HUES48 (cell line): ENCODE measurements around the gene SMARCAL1.
"Not testable (repeated sequence)": the region's sequence is repeated elsewhere in the genome, so short reads cannot be mapped to it uniquely, and the experiment has no call there.

Experiments
- H3K27ac ChIP-seq: one replicate; pipeline ENCODE4 v1.7.0; 2013; ENCODE audit warnings: low read depth, low read length, inconsistent platforms
- H3K27me3 ChIP-seq: 2 replicates; pipeline ENCODE4 v1.6.1; 2013; ENCODE audit warnings: mild to moderate bottlenecking, low read length; ENCODE audit not compliant: control insufficient read depth, insufficient read depth
- H3K36me3 ChIP-seq: 2 replicates; pipeline ENCODE4 v1.6.1; 2013; ENCODE audit warnings: low read length; ENCODE audit not compliant: control insufficient read depth, insufficient read depth
- H3K4me1 ChIP-seq: 2 replicates; pipeline ENCODE4 v1.6.1; 2013; ENCODE audit warnings: mild to moderate bottlenecking, low read length; ENCODE audit not compliant: control insufficient read depth, insufficient read depth
- H3K4me3 ChIP-seq: 2 replicates; pipeline ENCODE4 v1.5.1; 2013; ENCODE audit warnings: mild to moderate bottlenecking, low read depth, low read length
- H3K9ac ChIP-seq: 2 replicates; pipeline ENCODE4 v1.6.1; 2013; ENCODE audit warnings: mild to moderate bottlenecking, low read depth, low read length, moderate library complexity
- H3K9me3 ChIP-seq: 2 replicates; pipeline ENCODE4 v1.6.1; 2013; ENCODE audit warnings: low read length; ENCODE audit not compliant: control insufficient read depth, insufficient read depth

Gene SMARCAL1

DNA sequence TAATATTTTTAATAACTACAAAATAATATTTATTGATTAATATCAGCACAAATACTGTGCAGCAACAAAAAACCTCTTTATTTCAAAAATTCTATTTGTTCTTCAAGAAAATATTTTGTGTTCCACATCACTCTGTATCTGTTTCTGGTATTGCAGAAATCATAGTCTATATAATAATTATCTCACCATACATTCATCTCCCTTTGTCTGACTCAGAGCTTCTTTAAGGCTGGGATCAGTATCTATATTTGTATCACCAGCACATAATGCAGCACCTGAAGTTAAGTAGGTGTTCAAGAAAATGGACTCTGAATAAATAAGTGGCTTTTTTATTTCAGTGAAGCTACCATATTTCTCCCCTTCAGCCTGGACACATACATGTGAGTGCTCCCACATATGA, 38.4 kb upstream of the SMARCAL1 start:
- no peak overlapping the region for H3K9ac ChIP-seq
- H3K4me3 ChIP-seq = no peak overlapping the region
- H3K36me3 ChIP-seq = no peaks in the 10 kb centered on the region
- peaks cover 14% of the 10 kb centered on the region for H3K4me1 ChIP-seq
- H3K27ac ChIP-seq = no peak overlapping the region
- no peaks in the 10 kb centered on the region for H3K9me3 ChIP-seq
- H3K27me3 ChIP-seq = peaks cover 41% of the 10 kb centered on the region

DNA sequence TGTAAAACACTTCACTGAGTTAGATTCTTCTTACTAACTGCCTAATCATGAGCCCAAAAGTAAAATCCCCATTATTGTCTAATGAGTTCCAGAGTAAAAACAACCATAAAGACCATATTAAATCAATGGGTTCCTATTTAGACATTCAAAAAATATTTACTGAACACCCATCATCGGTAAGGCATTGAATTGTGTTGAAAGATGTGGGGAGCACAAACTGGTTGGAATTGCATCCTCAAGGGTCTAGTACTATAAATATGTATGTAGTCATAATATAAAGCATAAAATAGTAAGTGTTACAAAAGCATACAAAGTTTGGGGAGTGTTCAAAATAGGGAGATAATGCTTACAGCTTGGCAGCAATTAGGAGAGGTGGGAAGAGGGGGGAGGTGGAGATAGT, 37.0 kb upstream of the SMARCAL1 start:
- no peaks in the 10 kb centered on the region for H3K9me3 ChIP-seq
- no peak overlapping the region for H3K4me3 ChIP-seq
- H3K27ac ChIP-seq = no peak overlapping the region
- H3K36me3 ChIP-seq = no peaks in the 10 kb centered on the region
- H3K27me3 ChIP-seq = peaks cover 29% of the 10 kb centered on the region
- no peak overlapping the region for H3K9ac ChIP-seq
- H3K4me1 ChIP-seq = peaks cover 13% of the 10 kb centered on the region

DNA sequence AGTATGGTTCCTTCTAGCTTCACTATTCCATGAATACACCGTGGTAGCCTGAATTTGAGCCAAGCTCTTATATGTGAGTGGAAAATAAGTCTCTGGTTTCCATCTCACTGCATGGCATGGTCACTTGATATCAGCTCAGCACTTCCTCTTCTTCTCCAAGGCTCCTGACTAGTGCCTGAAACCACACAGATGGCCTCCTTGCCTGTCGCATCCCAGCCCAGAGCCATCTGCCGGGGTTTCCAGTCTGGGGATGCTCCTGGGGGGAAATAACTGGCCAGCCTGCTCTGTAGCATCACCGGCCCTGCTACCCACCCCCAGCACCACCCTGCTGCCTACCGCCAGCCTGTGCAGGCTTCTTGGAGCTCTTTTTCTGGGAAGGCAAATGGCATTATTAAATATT, 32.3 kb upstream of the SMARCAL1 start:
- Histone ChIP-seq H3K4me3 (no peak overlapping the region), H3K4me1 (no peaks in the 10 kb centered on the region), H3K9me3 (no peaks in the 10 kb centered on the region), H3K27ac (no peak overlapping the region), H3K27me3 (no peaks in the 10 kb centered on the region), H3K9ac (no peak overlapping the region), H3K36me3 (no peaks in the 10 kb centered on the region)

DNA sequence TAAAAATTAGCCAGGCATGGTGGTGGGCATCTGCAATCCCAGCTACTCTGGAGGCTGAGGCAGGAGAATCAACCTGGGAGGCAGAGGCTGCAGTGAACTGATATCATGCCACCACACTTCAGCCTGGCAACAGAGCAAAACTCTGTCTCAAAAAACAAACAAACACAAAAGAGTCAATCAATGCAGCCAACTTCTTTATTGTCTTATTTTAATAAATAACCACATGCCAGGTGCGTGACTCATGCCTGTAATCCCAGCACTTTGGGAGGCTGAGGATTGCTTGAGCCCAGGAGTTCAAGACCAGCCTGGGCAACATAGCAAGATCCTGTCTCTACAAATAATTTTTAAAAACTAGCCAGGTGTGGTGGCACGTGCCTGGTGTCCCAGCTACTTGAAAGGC, 27.9 kb upstream of the SMARCAL1 start:
- H3K27ac ChIP-seq, H3K4me1 ChIP-seq, H3K4me3 ChIP-seq, H3K27me3 ChIP-seq, H3K9ac ChIP-seq, H3K36me3 ChIP-seq, H3K9me3 ChIP-seq: not testable (repeated sequence)

DNA sequence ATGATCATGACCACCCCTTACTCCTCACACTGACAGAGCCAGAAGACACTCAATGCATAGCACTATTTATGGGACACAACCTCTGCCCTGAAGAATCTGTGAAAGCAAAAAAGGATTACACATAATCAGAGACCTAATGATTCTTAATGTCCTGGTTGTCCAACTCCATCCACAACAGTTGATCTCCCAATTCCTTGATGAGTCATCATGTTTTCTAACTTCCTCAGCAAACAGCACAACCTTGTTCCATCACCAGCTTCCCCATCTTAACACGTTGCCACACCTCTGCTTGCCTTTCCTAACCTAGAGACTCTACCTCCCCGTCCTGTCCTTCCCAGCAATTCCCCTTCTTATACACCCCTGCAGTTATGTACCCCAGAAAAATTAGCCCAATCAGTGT, 26.8 kb upstream of the SMARCAL1 start:
- H3K36me3 ChIP-seq = no peaks in the 10 kb centered on the region
- H3K4me1 ChIP-seq = peaks cover 7% of the 10 kb centered on the region; the same call in 1 of the 2 replicates
- no peak overlapping the region for H3K27ac ChIP-seq
- H3K9ac ChIP-seq = no peak overlapping the region
- no peak overlapping the region for H3K4me3 ChIP-seq
- H3K9me3 ChIP-seq = no peaks in the 10 kb centered on the region
- H3K27me3 ChIP-seq = no peaks in the 10 kb centered on the region

DNA sequence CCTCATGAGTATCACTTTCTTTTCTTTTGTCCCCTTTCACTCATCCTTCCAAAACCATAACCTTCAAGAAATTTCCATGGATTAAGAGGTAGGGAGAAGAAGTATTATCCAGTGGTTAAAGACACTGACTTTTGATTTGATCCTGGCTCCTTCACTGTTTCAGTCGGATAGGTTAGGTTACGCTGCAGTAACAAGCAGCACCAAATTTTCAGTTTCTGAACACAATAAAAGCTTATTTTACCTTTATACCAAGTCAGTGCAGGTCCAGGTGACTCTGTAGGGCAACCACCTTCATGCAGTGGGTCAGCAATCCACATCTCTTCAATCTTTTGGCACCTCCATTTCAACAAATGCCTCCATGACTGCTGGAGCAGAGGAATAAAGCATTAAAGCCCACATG, 25.0 kb upstream of the SMARCAL1 start:
- H3K27me3 ChIP-seq = no peaks in the 10 kb centered on the region
- no peak overlapping the region for H3K27ac ChIP-seq
- no peak overlapping the region for H3K4me3 ChIP-seq
- H3K4me1 ChIP-seq = peaks cover 9% of the 10 kb centered on the region
- no peak overlapping the region for H3K9ac ChIP-seq
- H3K9me3 ChIP-seq = no peaks in the 10 kb centered on the region
- no peaks in the 10 kb centered on the region for H3K36me3 ChIP-seq

DNA sequence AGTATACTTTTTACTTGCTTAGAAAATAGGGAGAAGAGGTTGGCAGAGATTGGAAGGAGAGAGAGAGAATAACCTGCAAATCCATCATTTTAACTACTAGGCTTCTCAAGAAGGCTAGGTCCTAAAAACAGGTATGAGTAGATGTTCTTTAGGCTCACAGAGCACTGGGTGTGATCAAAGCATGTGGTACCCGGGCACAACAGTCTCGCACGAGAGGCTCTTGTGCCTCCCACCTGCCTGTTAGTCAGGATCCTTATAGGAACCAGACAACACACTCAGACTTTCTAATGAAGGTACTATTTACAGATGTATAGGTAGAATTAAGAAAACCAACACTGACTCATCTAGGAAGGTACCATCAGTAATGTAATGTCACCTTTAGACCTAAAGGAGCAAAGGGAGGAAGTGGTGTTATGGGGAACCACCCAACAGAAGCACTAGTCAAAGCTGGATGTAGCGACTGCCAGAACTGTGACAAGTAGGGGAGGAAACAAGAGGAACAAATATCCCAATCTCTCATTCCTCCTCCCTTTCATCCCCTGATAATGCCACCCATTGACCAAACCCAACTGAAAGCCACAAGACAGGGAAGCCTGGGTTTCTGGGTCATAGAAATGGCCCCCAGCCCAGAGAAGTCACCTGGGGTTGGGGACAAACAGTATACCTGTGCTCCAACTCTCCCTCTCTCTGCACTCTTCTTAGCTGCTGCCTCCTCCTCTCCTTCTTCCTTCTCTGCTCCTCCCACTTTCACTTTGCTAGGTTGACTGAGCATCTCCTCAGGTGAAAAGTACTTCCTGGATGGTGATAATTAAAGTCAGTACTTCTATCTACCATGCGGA, 24.0 kb upstream of the SMARCAL1 start:
- H3K9me3 ChIP-seq = no peaks in the 10 kb centered on the region
- H3K9ac ChIP-seq = no peak overlapping the region
- peaks cover 11% of the 10 kb centered on the region for H3K4me1 ChIP-seq
- no peaks in the 10 kb centered on the region for H3K36me3 ChIP-seq
- H3K27me3 ChIP-seq = no peaks in the 10 kb centered on the region
- no peak overlapping the region for H3K4me3 ChIP-seq
- no peak overlapping the region for H3K27ac ChIP-seq

DNA sequence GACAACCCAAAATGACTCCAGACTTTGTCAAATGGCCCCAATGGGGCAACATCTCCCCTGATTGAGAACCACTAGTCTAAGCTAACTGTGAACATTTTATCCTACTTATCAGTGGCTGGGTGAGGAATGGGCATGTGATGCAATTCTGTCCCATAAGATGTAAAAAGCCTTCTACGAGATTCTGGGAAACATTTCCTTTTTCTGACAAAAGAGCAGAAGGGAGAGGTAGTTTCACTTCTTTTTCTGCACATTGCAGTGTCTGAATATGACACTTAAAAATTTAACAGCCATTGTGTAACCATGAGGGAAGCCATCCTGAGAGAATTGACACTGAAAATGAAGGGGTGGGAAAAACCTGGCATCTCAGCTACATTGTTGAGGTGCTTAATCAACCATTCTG, 22.7 kb upstream of the SMARCAL1 start:
- Histone ChIP-seq H3K27me3 (no peaks in the 10 kb centered on the region), H3K4me1 (peaks cover 11% of the 10 kb centered on the region), H3K9ac (no peak overlapping the region), H3K27ac (no peak overlapping the region), H3K4me3 (no peak overlapping the region), H3K36me3 (no peaks in the 10 kb centered on the region), H3K9me3 (no peaks in the 10 kb centered on the region)

DNA sequence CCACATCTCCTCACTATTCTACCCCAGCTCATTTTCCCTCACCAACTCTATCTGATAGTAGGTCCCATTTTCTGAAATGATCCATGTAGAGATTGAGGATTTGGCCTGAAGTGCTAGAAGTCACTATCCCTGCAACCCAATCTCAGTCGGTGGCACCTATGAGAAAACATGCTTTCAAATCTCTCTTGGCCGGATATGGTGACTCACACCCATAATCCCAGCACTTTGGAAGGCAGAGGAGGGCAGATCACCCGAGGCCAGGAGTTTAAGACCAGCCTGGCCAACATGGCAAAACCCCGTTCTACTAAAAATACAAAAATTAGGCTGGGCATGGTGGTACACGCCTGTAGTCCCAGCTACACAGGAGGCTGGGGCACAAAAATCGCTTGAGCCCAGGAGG, 20.9 kb upstream of the SMARCAL1 start:
- Histone ChIP-seq H3K27ac (no peak overlapping the region), H3K27me3 (no peaks in the 10 kb centered on the region), H3K4me3 (no peak overlapping the region), H3K9ac (no peak overlapping the region), H3K4me1 (peaks cover 4% of the 10 kb centered on the region), H3K36me3 (no peaks in the 10 kb centered on the region), H3K9me3 (no peaks in the 10 kb centered on the region)

DNA sequence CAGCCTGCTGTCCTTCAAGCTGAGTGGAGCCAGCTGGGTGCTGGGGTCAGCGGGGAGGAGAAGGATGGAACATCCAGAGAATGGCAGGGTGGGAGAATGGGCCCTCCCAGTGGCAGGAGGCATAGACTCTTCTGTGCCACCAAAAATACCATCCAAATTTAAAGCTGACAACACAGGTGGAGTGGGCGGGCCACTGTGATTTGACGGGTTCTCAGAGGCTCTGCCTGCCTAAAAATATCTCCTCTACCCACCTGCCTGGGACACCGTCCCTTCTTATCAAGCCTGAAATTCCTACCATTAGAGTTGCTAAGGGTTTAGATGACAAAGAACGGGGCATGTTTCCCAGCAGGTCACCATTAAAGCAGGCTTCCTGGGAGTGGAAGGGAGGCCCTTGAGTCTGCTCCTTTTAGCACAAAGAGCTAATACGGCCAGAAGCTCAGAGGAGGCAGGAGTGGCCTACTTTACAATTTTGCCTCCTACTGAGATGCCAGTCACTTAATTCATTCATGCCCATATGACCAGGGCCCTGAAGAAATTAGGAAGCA, 20.2 kb upstream of the SMARCAL1 start:
- no peaks in the 10 kb centered on the region for H3K9me3 ChIP-seq
- no peak overlapping the region for H3K27ac ChIP-seq
- no peaks in the 10 kb centered on the region for H3K27me3 ChIP-seq
- no peak overlapping the region for H3K4me3 ChIP-seq
- H3K36me3 ChIP-seq = no peaks in the 10 kb centered on the region
- peaks cover 4% of the 10 kb centered on the region for H3K4me1 ChIP-seq
- no peak overlapping the region for H3K9ac ChIP-seq

DNA sequence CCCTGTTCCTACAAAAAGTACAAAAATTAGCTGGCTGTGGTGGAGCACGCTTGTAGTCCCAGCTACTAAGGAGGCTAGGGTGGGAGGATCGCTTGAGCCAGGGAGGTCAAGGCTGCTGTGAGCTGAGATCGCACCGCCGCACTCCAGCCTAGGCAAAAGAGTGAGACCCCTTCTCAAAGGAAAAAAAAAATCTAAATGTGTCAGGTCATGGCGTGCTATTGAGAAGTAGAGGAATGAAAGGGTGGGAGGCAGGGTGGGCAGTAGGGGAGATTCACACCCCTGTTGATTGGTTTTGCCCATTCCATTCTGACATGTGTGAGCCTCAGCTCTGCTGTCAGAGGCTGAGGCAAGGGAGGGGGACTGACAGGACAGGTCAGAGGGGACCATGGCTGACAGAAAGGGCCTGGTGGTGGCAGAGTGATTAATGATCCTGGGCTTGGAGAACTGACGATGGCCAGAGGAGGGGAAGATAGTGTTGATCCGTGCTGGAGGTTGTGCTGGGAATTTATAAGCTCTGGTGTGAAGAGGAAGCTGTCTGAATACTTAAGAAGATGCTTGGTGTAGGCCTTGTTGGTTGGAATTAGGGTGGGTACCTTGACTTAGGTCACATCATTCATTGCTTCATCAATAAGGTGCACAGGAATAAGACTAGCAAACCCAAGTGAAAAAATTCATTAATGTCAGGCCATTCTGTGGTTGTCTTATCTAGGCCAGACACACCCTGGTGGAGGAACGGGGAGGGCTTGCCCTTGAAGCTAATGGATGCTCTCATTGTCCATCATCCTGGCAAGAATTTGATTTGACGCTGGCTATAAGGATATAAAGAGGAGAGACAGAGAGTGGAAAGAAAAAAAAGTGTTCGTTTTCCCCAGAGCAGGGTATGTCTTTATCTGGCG, 19.1 kb upstream of the SMARCAL1 start:
- Histone ChIP-seq H3K9me3 (no peaks in the 10 kb centered on the region), H3K4me1 (peaks cover 4% of the 10 kb centered on the region), H3K4me3 (no peak overlapping the region), H3K27ac (no peak overlapping the region), H3K27me3 (no peaks in the 10 kb centered on the region), H3K36me3 (no peaks in the 10 kb centered on the region), H3K9ac (no peak overlapping the region)
